Colonic mucosa (tissue), 4 donors: ENCODE results near the gene HJURP. TPM values are rescaled to one million over a fixed set of nuclear protein-coding genes. Genes with fewer than 3 reads are reported as not detected.

Experiments
- DNase-seq: peaks from one replicate; pipeline ENCODE4 v3.0.0-alpha.2; 2020
- H3K27ac ChIP-seq: fragments of 200-600 bp; one replicate; pipeline ENCODE4 v1.8.0; 2021
- H3K27me3 ChIP-seq: fragments of 200-600 bp; one replicate; pipeline ENCODE4 v1.8.0; 2021
- H3K36me3 ChIP-seq: fragments of 200-600 bp; one replicate; pipeline ENCODE4 v1.8.0; 2021
- H3K4me1 ChIP-seq: fragments of 200-600 bp; one replicate; pipeline ENCODE4 v1.8.0; 2021; ENCODE audit warnings: mild to moderate bottlenecking
- H3K4me3 ChIP-seq: fragments of 200-600 bp; one replicate; pipeline ENCODE4 v1.8.0; 2021
- H3K9ac ChIP-seq, 2 donors: one replicate each; pipeline ENCODE4 v1.7.0; 2013; ENCODE audit warnings: control low read depth in 2 of 2, low read depth in 2 of 2, low read length in 2 of 2
- H3K9me3 ChIP-seq: fragments of 200-600 bp; one replicate; pipeline ENCODE4 v1.8.0; 2021
- intact Hi-C: fragments of 100-400 bp; cut with DNase I; formaldehyde crosslinking; loops from one replicate; pipeline ENCODE4 v1.14.1; 2022
- total RNA-seq, 2 donors: library from RNA; stranded (reverse); fragmentation: NEBNext Ultra II Directional in 1 of 2; extraction: Animal tissue kit (Norgen Biotek cat#: 25700) in 1 of 2; gene quantifications; one replicate each; pipeline ENCODE4 v1.2.1, GENCODE V29; 2021
- TF ChIP-seq, protein P1 (sequence below): fragments of 200-600 bp; IDR thresholded peaks from one replicate; pipeline ENCODE4 v1.8.0; 2022; ENCODE audit warnings: antibody characterized with exemption, mild to moderate bottlenecking
- donor health status: healthy.
- donor health status: DM: no; HTN: no; CAD: no.
- donor health status: DM: no; HTN: no; CAD: no.

HJURP gene
- total RNA-seq, 2 donors from 2014 or later, result 8.9 to 40.8 TPM

DNA sequence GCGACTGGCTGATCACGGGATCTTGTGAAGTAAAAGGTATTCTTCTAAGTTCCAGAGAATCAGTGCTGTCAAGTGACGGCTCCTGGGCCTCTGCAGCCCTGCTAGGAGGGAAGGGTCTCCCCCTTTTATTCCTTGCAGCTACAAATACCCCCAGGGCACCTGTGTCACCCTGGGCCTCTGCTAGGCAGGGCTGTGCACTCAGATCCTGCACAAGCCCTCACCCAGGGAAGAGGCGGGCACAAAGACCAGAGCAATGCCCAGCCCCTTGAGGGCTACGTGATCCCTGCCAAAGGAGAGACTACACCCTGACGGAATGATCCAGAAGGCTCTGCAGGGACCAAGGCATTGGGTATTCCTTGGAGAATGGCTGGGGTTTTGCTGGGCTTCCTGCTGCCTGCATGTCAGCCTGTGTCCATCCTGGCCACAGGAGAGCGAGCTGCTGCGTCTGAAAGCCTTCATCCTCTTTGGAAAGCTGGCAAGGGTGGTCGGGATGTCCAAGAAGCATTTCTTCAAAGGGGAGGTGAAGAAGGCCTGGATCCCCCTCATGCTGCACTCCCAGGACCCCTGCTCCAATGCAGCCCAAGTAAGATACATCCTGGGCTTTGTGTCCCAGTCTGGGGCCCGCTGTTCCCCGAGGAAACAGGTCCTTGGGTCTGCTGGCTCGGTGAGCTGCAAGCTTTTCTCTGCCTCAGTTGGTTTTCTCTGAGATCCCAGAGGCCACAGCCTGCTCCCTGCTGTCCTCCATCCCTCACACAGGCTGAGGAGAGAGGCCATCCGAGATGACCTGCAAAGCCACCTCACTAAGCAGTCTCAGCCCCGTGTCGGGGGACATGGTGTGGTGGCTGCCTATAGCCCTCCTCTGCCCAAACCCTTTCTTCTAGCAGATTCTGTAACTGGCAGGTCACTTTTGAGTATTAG, 24.9 kb downstream of the HJURP start:
- no peaks in the 10 kb centered on the region for H3K4me1 ChIP-seq

DNA sequence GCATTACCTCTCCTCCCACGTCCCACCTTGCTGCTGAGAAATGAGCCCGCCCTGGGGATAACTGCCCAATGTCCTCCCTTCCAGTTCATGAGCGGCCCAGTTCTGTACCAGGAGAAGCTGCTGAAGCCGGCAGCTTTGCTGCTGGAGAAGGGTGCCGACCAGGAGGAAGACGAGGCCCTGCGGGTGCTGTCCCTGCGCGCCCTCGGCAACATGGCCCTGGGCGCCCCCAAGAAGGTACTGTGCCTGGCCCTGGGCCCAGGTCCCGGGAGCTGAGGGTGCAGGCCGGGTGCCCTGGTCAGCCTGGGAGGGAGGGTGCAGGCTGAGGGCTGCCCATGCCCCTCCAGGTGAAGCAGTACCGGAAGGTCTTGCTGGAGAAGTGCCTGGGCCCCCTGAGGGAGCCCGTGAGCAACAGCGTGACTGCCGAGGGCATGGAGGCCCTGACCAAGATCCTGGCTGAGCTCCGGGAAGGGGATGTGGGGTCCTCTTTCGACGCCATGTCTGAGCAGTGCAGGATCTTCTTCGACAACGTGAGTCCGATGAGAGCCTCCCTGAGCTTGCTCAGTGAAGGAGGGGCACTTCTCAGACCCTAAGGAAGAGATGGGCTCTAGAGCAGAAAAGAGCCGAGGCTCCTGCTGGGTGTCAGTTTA, 25.7 kb downstream of the HJURP start:
- TF ChIP-seq, protein P1, sequence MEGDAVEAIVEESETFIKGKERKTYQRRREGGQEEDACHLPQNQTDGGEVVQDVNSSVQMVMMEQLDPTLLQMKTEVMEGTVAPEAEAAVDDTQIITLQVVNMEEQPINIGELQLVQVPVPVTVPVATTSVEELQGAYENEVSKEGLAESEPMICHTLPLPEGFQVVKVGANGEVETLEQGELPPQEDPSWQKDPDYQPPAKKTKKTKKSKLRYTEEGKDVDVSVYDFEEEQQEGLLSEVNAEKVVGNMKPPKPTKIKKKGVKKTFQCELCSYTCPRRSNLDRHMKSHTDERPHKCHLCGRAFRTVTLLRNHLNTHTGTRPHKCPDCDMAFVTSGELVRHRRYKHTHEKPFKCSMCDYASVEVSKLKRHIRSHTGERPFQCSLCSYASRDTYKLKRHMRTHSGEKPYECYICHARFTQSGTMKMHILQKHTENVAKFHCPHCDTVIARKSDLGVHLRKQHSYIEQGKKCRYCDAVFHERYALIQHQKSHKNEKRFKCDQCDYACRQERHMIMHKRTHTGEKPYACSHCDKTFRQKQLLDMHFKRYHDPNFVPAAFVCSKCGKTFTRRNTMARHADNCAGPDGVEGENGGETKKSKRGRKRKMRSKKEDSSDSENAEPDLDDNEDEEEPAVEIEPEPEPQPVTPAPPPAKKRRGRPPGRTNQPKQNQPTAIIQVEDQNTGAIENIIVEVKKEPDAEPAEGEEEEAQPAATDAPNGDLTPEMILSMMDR, result no peak
- Histone ChIP-seq H3K27me3 (no peaks in the 10 kb centered on the region), H3K4me3 (no peak overlapping the region), H3K36me3 (no peaks in the 10 kb centered on the region), H3K9me3 (no peaks in the 10 kb centered on the region), H3K27ac (no peak overlapping the region), H3K9ac (no peak overlapping the region), H3K4me1 (no peaks in the 10 kb centered on the region)
- intact Hi-C loops, result no loop called here
- DNase-seq, result no peak

More for the DNA sequence above, 24.9 kb downstream of the HJURP start:
- no peak for DNase-seq
- H3K4me3 ChIP-seq, result no peak overlapping the region
- no peaks in the 10 kb centered on the region for H3K36me3 ChIP-seq
- H3K27me3 ChIP-seq, result no peaks in the 10 kb centered on the region
- intact Hi-C loops, result loop anchor here (2.0 kb wide), 1 partner anchor 383 kb away; no protein-coding TSS in a partner anchor
- no peaks in the 10 kb centered on the region for H3K9me3 ChIP-seq
- H3K27ac ChIP-seq, result no peak overlapping the region
- no peak overlapping the region for H3K9ac ChIP-seq
- TF ChIP-seq, protein P1, result no peak

DNA sequence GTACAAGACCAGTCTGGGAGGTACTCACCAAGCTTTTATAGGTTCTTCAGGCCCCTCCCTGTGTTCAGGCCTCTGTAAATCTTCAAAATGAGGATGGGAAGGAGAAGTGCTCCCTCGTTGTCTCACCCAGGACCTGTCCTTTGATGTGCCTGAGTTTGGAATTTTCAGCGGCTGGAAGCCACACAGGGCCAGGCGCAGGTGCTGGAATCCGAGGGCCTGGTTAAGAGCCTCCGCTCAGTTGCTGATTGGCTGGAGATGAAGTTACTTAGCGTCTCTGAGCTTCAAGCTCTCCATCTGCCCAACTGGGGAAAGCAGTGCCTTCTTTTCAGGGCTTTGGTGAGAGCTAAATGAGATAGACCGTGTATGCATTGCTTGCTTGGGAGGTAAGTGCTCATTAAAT, 30.0 kb downstream of the HJURP start:
- no peaks in the 10 kb centered on the region for H3K36me3 ChIP-seq
- no peak overlapping the region for H3K9ac ChIP-seq
- TF ChIP-seq, protein P1, result no peak
- no peak overlapping the region for H3K4me3 ChIP-seq
- H3K4me1 ChIP-seq, result no peaks in the 10 kb centered on the region
- H3K9me3 ChIP-seq, result no peaks in the 10 kb centered on the region
- H3K27ac ChIP-seq, result no peak overlapping the region
- no peak for DNase-seq
- no peaks in the 10 kb centered on the region for H3K27me3 ChIP-seq
- intact Hi-C loops, result no loop called here

DNA sequence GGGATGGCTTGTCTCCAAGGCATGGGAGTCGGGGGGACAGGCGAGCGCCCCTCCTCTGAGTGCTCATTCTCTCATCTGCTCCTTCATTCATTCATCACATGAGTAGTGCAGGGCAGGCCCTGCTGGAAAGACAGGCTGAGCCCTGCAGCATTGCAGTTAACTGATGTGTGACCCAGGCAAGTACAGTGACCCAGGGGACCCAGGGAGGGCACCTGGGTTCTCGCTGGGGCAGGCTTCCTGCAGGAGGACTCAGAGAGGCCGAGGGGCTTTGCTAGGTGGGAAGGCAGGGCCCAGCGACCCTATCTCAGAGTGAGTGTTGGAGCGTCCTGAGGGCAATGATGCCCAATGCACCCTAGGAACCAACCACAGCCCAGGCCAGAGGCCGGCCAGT, 30.6 kb downstream of the HJURP start:
- intact Hi-C loops, result no loop called here
- Histone ChIP-seq H3K9ac (no peak overlapping the region), H3K27me3 (no peaks in the 10 kb centered on the region), H3K4me3 (no peak overlapping the region), H3K9me3 (no peaks in the 10 kb centered on the region), H3K27ac (no peak overlapping the region), H3K36me3 (no peaks in the 10 kb centered on the region), H3K4me1 (no peaks in the 10 kb centered on the region)
- TF ChIP-seq, protein P1, result no peak
- no peak for DNase-seq

DNA sequence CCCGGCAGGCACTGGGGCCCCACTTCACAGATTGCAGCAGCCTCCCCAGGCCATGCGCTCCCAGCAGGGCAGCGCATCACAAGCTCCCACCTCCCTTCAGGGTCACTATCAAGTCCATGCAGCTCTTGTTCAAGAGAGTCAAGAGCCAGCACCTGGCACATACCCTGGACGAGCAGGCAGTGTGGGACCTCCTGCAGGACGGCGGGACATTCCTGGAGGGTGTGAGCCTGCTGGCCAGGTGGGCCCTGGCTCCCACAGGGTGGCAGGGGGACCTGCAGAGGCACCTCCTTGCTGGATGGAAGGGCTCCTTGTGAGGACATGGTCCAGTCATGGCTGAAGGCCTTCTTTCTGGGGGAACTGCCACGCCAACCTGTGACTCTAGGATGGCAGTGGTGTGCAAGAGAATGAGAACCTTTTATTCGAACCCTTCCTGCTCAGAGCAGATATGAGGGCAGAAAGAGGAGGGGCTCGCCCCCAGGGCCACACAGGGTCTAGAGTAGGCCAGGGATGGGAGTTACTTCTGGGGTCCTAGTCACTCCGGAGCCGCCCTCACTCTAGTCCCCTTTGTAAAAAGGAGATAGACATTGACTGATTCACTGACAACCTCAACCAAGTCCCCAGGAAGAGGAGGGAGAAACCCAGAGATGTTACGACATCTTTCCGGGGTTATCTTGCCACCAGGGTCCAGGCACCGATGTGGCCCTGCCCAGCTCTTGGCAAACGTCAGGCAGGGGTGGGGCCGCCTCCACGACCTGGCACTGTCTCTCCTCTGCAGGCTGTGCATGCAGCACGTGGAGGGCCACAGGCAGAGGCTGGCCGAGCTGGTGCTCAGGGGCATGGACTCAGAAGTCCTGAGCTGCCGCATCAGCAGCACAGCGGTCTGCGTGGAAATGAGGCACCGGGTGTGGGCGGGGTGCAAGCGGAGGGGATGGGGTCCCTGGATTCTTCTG, 31.3 kb downstream of the HJURP start:
- Histone ChIP-seq H3K9ac (no peak overlapping the region), H3K9me3 (no peaks in the 10 kb centered on the region), H3K4me3 (no peak overlapping the region), H3K27ac (no peak overlapping the region), H3K4me1 (no peaks in the 10 kb centered on the region), H3K36me3 (no peaks in the 10 kb centered on the region), H3K27me3 (no peaks in the 10 kb centered on the region)
- intact Hi-C loops, result no loop called here
- DNase-seq, result no peak
- TF ChIP-seq, protein P1, result no peak
